CD8-positive, alpha-beta memory T cell (primary cell): ENCODE data around the gene PRXL2C. TPM values are rescaled to one million over a fixed set of nuclear protein-coding genes. Genes with fewer than 3 reads are reported as not detected.

Experiments used
- CTCF ChIA-PET: fragments of 350-600 bp; sonication (Branson Sonifier 250); formaldehyde crosslinking; loops from one replicate; lab custom pipeline; 2021; ENCODE audit warnings: antibody characterized with exemption; lab: Charles Lee
- POLR2A ChIA-PET: fragments of 350-600 bp; sonication (Branson Sonifier 250); formaldehyde crosslinking; loops from one replicate; lab custom pipeline; 2021; ENCODE audit warnings: antibody characterized with exemption; lab: Charles Lee
- DNase-seq, 5 donors: peaks; one replicate each; pipeline versions ENCODE4 v3.0.0 to v3.0.0-alpha.2; 2020 to 2022; ENCODE audit warnings: mixed read lengths in 1 of 5
- H3K27ac ChIP-seq: one replicate; pipeline ENCODE4 v1.7.0; 2013; ENCODE audit warnings: low read depth, mild to moderate bottlenecking, low read length, moderate library complexity
- H3K27me3 ChIP-seq: 2 replicates; pipeline ENCODE4 v1.7.0; 2013; ENCODE audit warnings: low read length, mild to moderate bottlenecking; ENCODE audit not compliant: insufficient read depth, poor library complexity, severe bottlenecking
- H3K36me3 ChIP-seq: 2 replicates; pipeline ENCODE4 v1.7.0; 2013; ENCODE audit warnings: mild to moderate bottlenecking, low read length, moderate library complexity; ENCODE audit not compliant: insufficient read depth
- H3K4me1 ChIP-seq: 2 replicates; pipeline ENCODE4 v1.7.0; 2013; ENCODE audit warnings: mild to moderate bottlenecking, low read length, moderate library complexity; ENCODE audit not compliant: insufficient read depth
- H3K4me3 ChIP-seq: 2 replicates; pipeline ENCODE4 v1.7.0; 2013; ENCODE audit warnings: mild to moderate bottlenecking, low read length
- H3K9me3 ChIP-seq: 2 replicates; pipeline ENCODE4 v1.7.0; 2013; ENCODE audit warnings: mild to moderate bottlenecking, low read length
- H3K27ac Mint-ChIP-seq, 8 donors: one replicate each; pipeline ENCODE4 v1.8.0; 2020 to 2021; ENCODE audit warnings: mixed read lengths in 8 of 8, mild to moderate bottlenecking in 6 of 8, inconsistent platforms in 3 of 8, moderate library complexity in 3 of 8
- H3K27me3 Mint-ChIP-seq, 2 donors: one replicate each; pipeline ENCODE4 v1.8.0; 2020 to 2021; ENCODE audit warnings: mixed read lengths in 2 of 2, mild to moderate bottlenecking in 1 of 2, moderate library complexity in 1 of 2
- H3K36me3 Mint-ChIP-seq, 3 donors: one replicate each; pipeline ENCODE4 v1.8.0; 2020 to 2021; ENCODE audit warnings: mixed read lengths in 3 of 3, inconsistent platforms in 1 of 3, mild to moderate bottlenecking in 1 of 3
- H3K4me1 Mint-ChIP-seq, 3 donors: one replicate each; pipeline ENCODE4 v1.8.0; 2020 to 2021; ENCODE audit warnings: mixed read lengths in 3 of 3, inconsistent platforms in 1 of 3, mild to moderate bottlenecking in 1 of 3
- H3K4me3 Mint-ChIP-seq, 7 donors: one replicate each; pipeline ENCODE4 v1.8.0; 2020 to 2021; ENCODE audit warnings: mixed read lengths in 7 of 7, mild to moderate bottlenecking in 6 of 7, moderate library complexity in 4 of 7, inconsistent platforms in 2 of 7
- H3K9me3 Mint-ChIP-seq, 5 donors: one replicate each; pipeline ENCODE4 v1.8.0; 2020 to 2022; ENCODE audit warnings: mixed read lengths in 5 of 5, mild to moderate bottlenecking in 3 of 5, moderate library complexity in 2 of 5, inconsistent platforms in 1 of 5
- polyA plus RNA-seq: library from polyadenylated mRNA; unstranded; fragments of 300-500 nt; fragmentation: Illumina TruSeq; gene quantifications from one replicate; pipeline ENCODE4 v1.2.3, GENCODE V29; 2021
- total RNA-seq, 2 experiments: library from RNA; stranded (reverse); gene quantifications; one replicate each; pipeline ENCODE4 v1.2.3, GENCODE V29; 2021

Gene PRXL2C
- total and polyA plus RNA-seq, 3 experiments from 2014 or later = 9.3 to 15.2 (median 12.0) TPM

GRCh38 chr9:96612966-96613589 is 42.0 kb downstream of the PRXL2C start:
- peaks cover 11% of the 10 kb centered on the region for H3K27me3 ChIP-seq
- Mint-ChIP-seq H3K4me3 (no peak overlapping the region), H3K4me1 (peaks cover 0 to 2% (median 1%) of the 10 kb centered on the region in 3 donors), H3K9me3 (no peaks in the 10 kb centered on the region), H3K36me3 (no peaks in the 10 kb centered on the region), H3K27ac (no peak overlapping the region), H3K27me3 (peaks cover 19 to 74% of the 10 kb centered on the region in 2 donors)
- H3K4me3 ChIP-seq = no peak overlapping the region
- no peak for DNase-seq
- H3K27ac ChIP-seq = no peak overlapping the region
- POLR2A ChIA-PET = no interaction called here
- no peaks in the 10 kb centered on the region for H3K9me3 ChIP-seq
- CTCF ChIA-PET = no interaction called here
- H3K36me3 ChIP-seq = no peaks in the 10 kb centered on the region
- H3K4me1 ChIP-seq = no peaks in the 10 kb centered on the region

- Mint-ChIP-seq H3K36me3 (no peaks in the 10 kb centered on the region), H3K9me3 (no peaks in the 10 kb centered on the region), H3K4me3 (no peak overlapping the region), H3K27me3 (peaks cover 13 to 66% of the 10 kb centered on the region in 2 donors), H3K4me1 (no peaks in the 10 kb centered on the region), H3K27ac (no peak overlapping the region)
- Histone ChIP-seq H3K27me3 (peaks cover 6% of the 10 kb centered on the region), H3K27ac (no peak overlapping the region), H3K9me3 (no peaks in the 10 kb centered on the region), H3K4me1 (no peaks in the 10 kb centered on the region), H3K36me3 (no peaks in the 10 kb centered on the region), H3K4me3 (no peak overlapping the region)
- DNase-seq = no peak
- CTCF ChIA-PET = no interaction called here
- POLR2A ChIA-PET = no interaction called here
Measured at GRCh38 chr9:96612105-96612965, 42.8 kb downstream of the PRXL2C start.

DNA sequence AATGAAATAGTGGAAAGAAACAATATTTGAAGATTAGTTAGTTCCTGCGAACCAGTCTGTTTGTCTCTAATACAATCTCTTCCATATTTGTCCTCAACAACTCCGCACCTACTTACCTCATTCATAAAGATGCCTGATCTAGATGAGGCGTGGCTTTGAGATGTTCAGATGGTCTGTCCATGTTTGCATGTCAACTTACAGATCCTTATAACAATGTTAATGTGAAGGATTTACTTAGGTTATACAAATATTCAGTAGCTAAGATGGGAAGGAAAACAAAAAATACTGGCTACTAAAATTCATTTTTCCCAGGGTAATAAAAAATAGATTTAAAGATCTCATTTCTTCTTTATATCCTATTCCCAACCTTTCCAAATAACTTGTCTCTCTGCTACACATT is 43.8 kb downstream of the PRXL2C start:
- Histone ChIP-seq H3K9me3 (no peaks in the 10 kb centered on the region), H3K36me3 (no peaks in the 10 kb centered on the region), H3K4me3 (no peak overlapping the region), H3K27me3 (peaks cover 6% of the 10 kb centered on the region), H3K27ac (no peak overlapping the region), H3K4me1 (no peaks in the 10 kb centered on the region)
- Mint-ChIP-seq H3K9me3 (no peaks in the 10 kb centered on the region), H3K27ac (no peak overlapping the region), H3K4me3 (no peak overlapping the region), H3K4me1 (no peaks in the 10 kb centered on the region), H3K36me3 (no peaks in the 10 kb centered on the region), H3K27me3 (peaks cover 12 to 59% of the 10 kb centered on the region in 2 donors)
- no peak for DNase-seq
- POLR2A ChIA-PET = no interaction called here
- CTCF ChIA-PET = no interaction called here

DNA sequence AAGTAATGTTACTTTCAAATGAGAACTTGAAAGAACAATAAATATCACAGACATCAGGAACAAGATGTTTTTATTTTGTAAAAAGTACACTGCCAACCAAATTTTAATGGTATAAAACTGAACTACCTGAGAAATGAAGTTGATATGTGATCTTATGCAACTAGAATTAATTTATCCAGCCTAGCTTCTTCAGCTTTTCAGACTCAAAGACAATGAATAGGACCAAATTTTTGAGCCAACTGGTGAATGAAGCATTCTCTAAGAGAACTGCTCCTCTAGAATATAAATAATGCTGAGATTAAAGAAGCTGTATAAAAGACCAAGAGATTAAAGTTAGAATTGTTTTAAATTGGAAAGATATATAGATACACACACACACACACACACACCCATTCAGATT is 45.4 kb downstream of the PRXL2C start:
- DNase-seq = no peak
- H3K4me1 ChIP-seq = no peaks in the 10 kb centered on the region
- H3K27ac ChIP-seq = no peak overlapping the region
- Mint-ChIP-seq H3K4me3 (no peak overlapping the region), H3K27me3 (peaks cover 14 to 46% of the 10 kb centered on the region in 2 donors), H3K27ac (no peak overlapping the region), H3K4me1 (no peaks in the 10 kb centered on the region), H3K9me3 (no peaks in the 10 kb centered on the region), H3K36me3 (no peaks in the 10 kb centered on the region)
- H3K36me3 ChIP-seq = no peaks in the 10 kb centered on the region
- peaks cover 6% of the 10 kb centered on the region for H3K27me3 ChIP-seq
- no peak overlapping the region for H3K4me3 ChIP-seq
- no peaks in the 10 kb centered on the region for H3K9me3 ChIP-seq
- ChIA-PET POLR2A (no interaction called here), CTCF (interaction anchor here (1.0 kb wide), 1 partner anchor 11 kb away, joined by 3 read pairs; no protein-coding TSS in a partner anchor)

GRCh38 chr9:96607971-96608370 is 47.1 kb downstream of the PRXL2C start:
- Mint-ChIP-seq H3K36me3 (no peaks in the 10 kb centered on the region), H3K9me3 (no peaks in the 10 kb centered on the region), H3K27ac (no peak overlapping the region), H3K27me3 (peaks cover 11 to 35% of the 10 kb centered on the region in 2 donors), H3K4me3 (no peak overlapping the region), H3K4me1 (no peaks in the 10 kb centered on the region)
- H3K9me3 ChIP-seq = no peaks in the 10 kb centered on the region
- H3K4me1 ChIP-seq = no peaks in the 10 kb centered on the region
- DNase-seq = no peak
- H3K36me3 ChIP-seq = no peaks in the 10 kb centered on the region
- H3K27me3 ChIP-seq = peaks cover 6% of the 10 kb centered on the region
- POLR2A ChIA-PET = no interaction called here
- CTCF ChIA-PET = no interaction called here
- no peak overlapping the region for H3K27ac ChIP-seq
- no peak overlapping the region for H3K4me3 ChIP-seq

- no peak overlapping the region for H3K4me3 Mint-ChIP-seq
- Histone ChIP-seq H3K4me3 (no peak overlapping the region), H3K4me1 (no peaks in the 10 kb centered on the region), H3K9me3 (no peaks in the 10 kb centered on the region), H3K27ac (no peak overlapping the region), H3K36me3 (no peaks in the 10 kb centered on the region), H3K27me3 (no peaks in the 10 kb centered on the region)
- H3K27me3 Mint-ChIP-seq = peaks cover 8 to 15% of the 10 kb centered on the region in 2 donors
- H3K27ac Mint-ChIP-seq = no peak overlapping the region
- DNase-seq = no peak
- H3K4me1 Mint-ChIP-seq = no peaks in the 10 kb centered on the region
- no peaks in the 10 kb centered on the region for H3K9me3 Mint-ChIP-seq
- H3K36me3 Mint-ChIP-seq = no peaks in the 10 kb centered on the region
- ChIA-PET POLR2A (no interaction called here), CTCF (interaction anchor here (1.0 kb wide), 1 partner anchor 38 kb away, joined by 3 read pairs; no protein-coding TSS in a partner anchor)
Measured at GRCh38 chr9:96605328-96605727, 49.8 kb downstream of the PRXL2C start.

DNA sequence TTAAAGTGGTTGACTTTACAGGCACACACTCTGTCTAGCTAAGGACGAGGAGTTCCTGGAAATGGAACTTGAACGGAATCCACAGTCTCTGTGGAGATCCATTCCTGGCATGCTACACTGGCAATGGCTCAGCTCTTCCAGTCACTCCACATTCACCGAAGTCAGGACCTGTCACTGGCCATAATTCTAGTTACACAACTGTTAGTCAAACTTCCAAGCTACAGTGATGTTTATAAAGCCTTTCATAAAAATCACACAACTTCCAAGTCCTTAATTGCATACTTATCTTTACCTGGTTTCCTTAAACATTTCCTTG is 51.2 kb downstream of the PRXL2C start:
- Mint-ChIP-seq H3K36me3 (no peaks in the 10 kb centered on the region), H3K27ac (no peak overlapping the region), H3K27me3 (peaks cover 6 to 7% of the 10 kb centered on the region in 2 donors), H3K9me3 (no peaks in the 10 kb centered on the region), H3K4me3 (no peak overlapping the region), H3K4me1 (no peaks in the 10 kb centered on the region)
- ChIA-PET CTCF (no interaction called here), POLR2A (no interaction called here)
- Histone ChIP-seq H3K27me3 (no peaks in the 10 kb centered on the region), H3K27ac (no peak overlapping the region), H3K4me3 (no peak overlapping the region), H3K9me3 (no peaks in the 10 kb centered on the region), H3K4me1 (no peaks in the 10 kb centered on the region), H3K36me3 (no peaks in the 10 kb centered on the region)
- DNase-seq = no peak

DNA sequence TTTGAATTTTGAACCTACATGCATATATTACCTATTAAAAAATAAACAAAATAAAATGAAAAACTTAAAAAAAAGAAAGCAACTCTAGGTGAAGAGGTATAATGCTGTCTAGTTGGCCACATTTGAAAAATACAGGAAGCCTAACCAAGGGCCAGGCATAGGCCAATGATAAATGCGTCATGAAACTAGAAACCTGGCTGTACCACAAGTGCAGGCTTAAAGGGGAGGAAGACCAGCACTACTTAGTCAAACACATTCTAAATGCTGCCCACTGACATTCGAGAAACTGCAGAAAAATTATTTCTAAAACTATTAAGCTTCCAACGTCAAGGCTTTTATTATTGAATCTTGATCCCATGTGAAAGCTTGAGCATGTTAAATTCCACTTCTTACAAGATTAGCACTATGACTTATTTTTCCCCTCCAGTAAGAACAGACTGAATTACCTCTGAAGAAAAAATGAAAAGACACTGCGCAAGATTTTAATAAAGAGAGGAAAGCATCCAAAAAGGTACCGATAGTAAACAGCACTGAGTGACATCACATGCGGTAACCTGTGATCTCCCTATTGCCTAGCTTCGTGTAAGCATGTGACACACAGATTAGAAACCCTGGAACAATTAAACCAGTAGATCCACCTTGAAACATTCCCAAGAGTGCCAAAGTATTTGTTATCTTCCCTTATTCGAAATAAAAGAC is 51.7 kb downstream of the PRXL2C start:
- Histone ChIP-seq H3K36me3 (no peaks in the 10 kb centered on the region), H3K27ac (no peak overlapping the region), H3K27me3 (no peaks in the 10 kb centered on the region), H3K4me1 (no peaks in the 10 kb centered on the region), H3K4me3 (no peak overlapping the region), H3K9me3 (no peaks in the 10 kb centered on the region)
- no peak for DNase-seq
- ChIA-PET POLR2A (no interaction called here), CTCF (interaction anchor here (0.5 kb wide), 1 partner anchor 266 kb away, joined by 3 read pairs; no protein-coding TSS in a partner anchor)
- Mint-ChIP-seq H3K27ac (no peak overlapping the region), H3K27me3 (peaks cover 1 to 7% of the 10 kb centered on the region in 2 donors), H3K4me3 (no peak overlapping the region), H3K36me3 (no peaks in the 10 kb centered on the region), H3K9me3 (no peaks in the 10 kb centered on the region), H3K4me1 (no peaks in the 10 kb centered on the region)
